Adrenal gland (tissue), 5 donors: ENCODE measurements around the gene ZNF366.

Source experiments
- POLR2A ChIP-seq, 2 donors: fragments of 450-650 bp; IDR thresholded peaks; one replicate each; pipeline ENCODE4 v1.6.1; 2017; ENCODE audit warnings: antibody characterized with exemption in 2 of 2, mild to moderate bottlenecking in 2 of 2, moderate library complexity in 1 of 2
- TF ChIP-seq, protein P1 (sequence below), 6 experiments: fragments of 450-650 bp in 4 of 6; fragments of 200-600 bp in 2 of 6; sonication (generic) in 1 of 6; IDR thresholded peaks; 1 replicate in 5 of 6; 2 replicates in 1 of 6; pipeline versions ENCODE4 v1.5.1 to v1.8.0; 2016 to 2021; ENCODE audit warnings: antibody characterized with exemption in 6 of 6, mild to moderate bottlenecking in 2 of 6, moderate library complexity in 1 of 6
- donor health status: DM: no; HTN: no; CAD: no.

GRCh38 chr5:72489536-72489935 lies 17.7 kb downstream of the ZNF366 start:
- TF ChIP-seq, protein P1, sequence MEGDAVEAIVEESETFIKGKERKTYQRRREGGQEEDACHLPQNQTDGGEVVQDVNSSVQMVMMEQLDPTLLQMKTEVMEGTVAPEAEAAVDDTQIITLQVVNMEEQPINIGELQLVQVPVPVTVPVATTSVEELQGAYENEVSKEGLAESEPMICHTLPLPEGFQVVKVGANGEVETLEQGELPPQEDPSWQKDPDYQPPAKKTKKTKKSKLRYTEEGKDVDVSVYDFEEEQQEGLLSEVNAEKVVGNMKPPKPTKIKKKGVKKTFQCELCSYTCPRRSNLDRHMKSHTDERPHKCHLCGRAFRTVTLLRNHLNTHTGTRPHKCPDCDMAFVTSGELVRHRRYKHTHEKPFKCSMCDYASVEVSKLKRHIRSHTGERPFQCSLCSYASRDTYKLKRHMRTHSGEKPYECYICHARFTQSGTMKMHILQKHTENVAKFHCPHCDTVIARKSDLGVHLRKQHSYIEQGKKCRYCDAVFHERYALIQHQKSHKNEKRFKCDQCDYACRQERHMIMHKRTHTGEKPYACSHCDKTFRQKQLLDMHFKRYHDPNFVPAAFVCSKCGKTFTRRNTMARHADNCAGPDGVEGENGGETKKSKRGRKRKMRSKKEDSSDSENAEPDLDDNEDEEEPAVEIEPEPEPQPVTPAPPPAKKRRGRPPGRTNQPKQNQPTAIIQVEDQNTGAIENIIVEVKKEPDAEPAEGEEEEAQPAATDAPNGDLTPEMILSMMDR (IDR thresholded peaks at IDR 0.05) = no peak
- no peak for TF ChIP-seq POLR2A (IDR thresholded peaks at IDR 0.05)
